AG10803 (cell line): ENCODE measurements around the gene SLX4.
"Not testable (repeated sequence)": the region's sequence is repeated elsewhere in the genome, so short reads cannot be mapped to it uniquely, and the experiment has no call there.

Source experiments
- DNase-seq: peaks from one replicate; pipeline ENCODE4 v3.0.0; 2010; ENCODE audit warnings: low read depth
- H3K4me3 ChIP-seq: 2 replicates; pipeline ENCODE4 v1.5.1; 2011; ENCODE audit warnings: mild to moderate bottlenecking, low read length, control low read depth
- CTCF ChIP-seq: conservative IDR thresholded peaks from 2 replicates; pipeline ENCODE4 v1.5.1; 2011; ENCODE audit warnings: mild to moderate bottlenecking, low read length, control low read depth, inconsistent platforms

SLX4 gene

GRCh38 chr16:3618769-3619141 lies 7.3 kb upstream of the SLX4 start:
- no peak for DNase-seq
- no peak overlapping the region for H3K4me3 ChIP-seq
- no peak for TF ChIP-seq CTCF

GRCh38 chr16:3612510-3613466 lies 1.4 kb upstream of the SLX4 start:
- no peak for TF ChIP-seq CTCF
- DNase-seq, result no peak
- peak overlapping the region; percentile 98 for H3K4me3 ChIP-seq

- TF ChIP-seq CTCF, result no peak
- H3K4me3 ChIP-seq, result peak overlapping the region; percentile 82
- DNase-seq, result no peak
Measured at GRCh38 chr16:3610698-3611145, 684 bp downstream of the SLX4 start.

- DNase-seq, result no peak
- peak overlapping the region; percentile 82 for H3K4me3 ChIP-seq
- no peak for TF ChIP-seq CTCF
Measured at GRCh38 chr16:3609895-3610697, 1.3 kb downstream of the SLX4 start.

- DNase-seq, H3K4me3 ChIP-seq: not testable (repeated sequence)
Measured at GRCh38 chr16:3608976-3609375, 2.4 kb downstream of the SLX4 start.

GRCh38 chr16:3608069-3608468 lies 3.3 kb downstream of the SLX4 start:
- no peak for DNase-seq
- TF ChIP-seq CTCF, result no peak
- no peak overlapping the region for H3K4me3 ChIP-seq

GRCh38 chr16:3607634-3608033 lies 3.8 kb downstream of the SLX4 start:
- H3K4me3 ChIP-seq, result no peak overlapping the region
- DNase-seq, result no peak
- no peak for TF ChIP-seq CTCF
